ENCODE results near the gene HMX1.

GRCh38 chr4:8891255-8891645 lies 19.6 kb upstream of the HMX1 start:
- TF ChIP-seq, protein P1, sequence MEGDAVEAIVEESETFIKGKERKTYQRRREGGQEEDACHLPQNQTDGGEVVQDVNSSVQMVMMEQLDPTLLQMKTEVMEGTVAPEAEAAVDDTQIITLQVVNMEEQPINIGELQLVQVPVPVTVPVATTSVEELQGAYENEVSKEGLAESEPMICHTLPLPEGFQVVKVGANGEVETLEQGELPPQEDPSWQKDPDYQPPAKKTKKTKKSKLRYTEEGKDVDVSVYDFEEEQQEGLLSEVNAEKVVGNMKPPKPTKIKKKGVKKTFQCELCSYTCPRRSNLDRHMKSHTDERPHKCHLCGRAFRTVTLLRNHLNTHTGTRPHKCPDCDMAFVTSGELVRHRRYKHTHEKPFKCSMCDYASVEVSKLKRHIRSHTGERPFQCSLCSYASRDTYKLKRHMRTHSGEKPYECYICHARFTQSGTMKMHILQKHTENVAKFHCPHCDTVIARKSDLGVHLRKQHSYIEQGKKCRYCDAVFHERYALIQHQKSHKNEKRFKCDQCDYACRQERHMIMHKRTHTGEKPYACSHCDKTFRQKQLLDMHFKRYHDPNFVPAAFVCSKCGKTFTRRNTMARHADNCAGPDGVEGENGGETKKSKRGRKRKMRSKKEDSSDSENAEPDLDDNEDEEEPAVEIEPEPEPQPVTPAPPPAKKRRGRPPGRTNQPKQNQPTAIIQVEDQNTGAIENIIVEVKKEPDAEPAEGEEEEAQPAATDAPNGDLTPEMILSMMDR (IDR thresholded peaks at IDR 0.05): no peak
- TF ChIP-seq POLR2A (IDR thresholded peaks at IDR 0.05): no peak
